GM21717 (cell line): ENCODE data around the gene SAMD13.
"Not testable (repeated sequence)": the region's sequence is repeated elsewhere in the genome, so short reads cannot be mapped to it uniquely, and the experiment has no call there.

Experiments used
- ATAC-seq: cut with Tn5 transposase; IDR thresholded peaks from one replicate; pipeline ENCODE4 v1.9.1; 2021; ENCODE audit warnings: mild to moderate bottlenecking, moderate library complexity; ENCODE audit not compliant: unreplicated experiment

SAMD13 gene

GRCh38 chr1:84283381-84283780, 18.1 kb upstream of the SAMD13 start:
- no peak for ATAC-seq

DNA sequence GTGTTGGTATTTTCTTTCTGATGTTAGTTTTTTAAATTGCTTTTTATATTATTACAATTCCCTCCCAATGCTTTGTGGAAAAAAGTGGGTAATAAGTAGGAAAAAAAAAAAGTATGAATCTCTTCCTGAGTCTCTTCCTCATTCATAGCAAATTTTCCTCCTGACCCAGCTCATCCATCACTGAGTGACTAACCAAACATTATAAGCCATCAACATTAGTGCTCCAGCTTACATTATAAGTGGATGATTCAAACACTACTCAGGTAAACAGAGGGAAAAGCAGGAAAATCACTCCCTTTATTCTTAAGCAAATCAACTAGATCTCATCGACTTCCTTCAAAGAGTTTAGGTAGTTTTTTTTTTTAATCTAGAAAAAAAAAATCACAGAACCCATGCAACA, 15.4 kb upstream of the SAMD13 start:
- no peak for ATAC-seq

DNA sequence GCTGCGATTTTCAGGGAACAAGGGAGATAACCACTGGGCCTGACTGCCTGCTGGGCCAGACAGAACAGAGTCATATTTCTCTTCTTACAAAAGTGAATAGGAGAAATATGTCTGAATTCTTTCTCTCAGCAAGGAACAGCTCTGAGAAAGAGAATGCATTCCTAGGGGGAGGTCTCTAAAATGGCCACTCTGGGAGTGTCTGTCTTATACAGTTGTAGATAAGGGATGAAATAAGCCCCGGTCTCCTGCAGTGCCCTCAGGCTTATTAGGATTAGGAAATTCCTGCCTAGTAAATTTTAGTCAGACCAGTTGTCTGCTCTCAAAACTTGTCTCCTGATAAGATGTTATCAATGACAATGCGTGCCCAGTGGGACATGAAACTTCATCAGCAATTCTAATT, 14.1 kb upstream of the SAMD13 start:
- ATAC-seq = not testable (repeated sequence)

DNA sequence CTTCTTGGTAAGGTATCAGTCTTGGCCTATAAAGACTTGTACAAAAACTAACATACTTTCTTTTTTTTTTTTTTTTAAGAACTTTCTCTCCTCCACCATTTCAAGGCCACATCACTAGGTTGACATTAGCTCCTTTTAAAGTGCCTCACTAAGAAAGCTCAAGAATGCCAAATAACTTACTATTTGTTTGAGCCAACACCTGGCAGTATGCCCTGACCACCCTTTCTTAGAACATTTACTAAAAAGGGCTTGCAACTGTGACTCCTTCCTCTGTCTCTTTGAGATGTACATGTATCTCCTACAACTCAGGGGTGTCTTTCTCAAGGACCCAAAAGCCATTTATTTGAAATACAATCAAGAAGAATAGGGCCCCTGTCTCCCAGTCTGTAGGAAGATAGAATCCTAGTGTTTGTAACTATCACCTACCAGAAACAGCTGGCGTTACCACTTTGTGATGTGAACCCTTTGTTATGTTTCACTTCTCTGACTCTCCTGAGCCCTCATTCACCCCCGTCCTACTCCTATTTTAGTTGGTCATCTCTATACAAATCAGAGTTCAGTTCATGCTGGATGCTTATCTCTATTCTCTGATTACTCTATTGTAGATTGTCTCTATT, 12.2 kb upstream of the SAMD13 start:
- ATAC-seq = no peak

- no peak for ATAC-seq
Observed at GRCh38 chr1:84291882-84292655, 9.4 kb upstream of the SAMD13 start.

DNA sequence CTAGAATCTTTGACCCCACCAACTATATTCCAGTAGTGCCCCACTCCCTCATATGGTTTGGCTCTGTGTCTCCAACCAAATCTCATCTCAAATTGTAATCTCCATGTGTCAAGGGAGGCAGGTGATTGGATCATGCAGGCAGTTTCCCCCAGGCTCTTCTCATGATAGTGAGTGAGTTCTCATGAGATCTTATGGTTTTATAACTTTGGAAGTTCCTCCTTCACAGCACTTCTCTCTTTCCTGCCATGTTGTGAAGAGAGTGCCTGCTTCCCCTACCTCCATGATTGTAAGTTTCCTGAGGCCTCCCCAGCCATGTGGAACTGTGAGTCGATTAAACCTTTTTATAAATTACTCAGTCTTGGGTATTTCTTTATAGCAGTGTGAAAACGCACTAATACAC, 7.7 kb upstream of the SAMD13 start:
- no peak for ATAC-seq

DNA sequence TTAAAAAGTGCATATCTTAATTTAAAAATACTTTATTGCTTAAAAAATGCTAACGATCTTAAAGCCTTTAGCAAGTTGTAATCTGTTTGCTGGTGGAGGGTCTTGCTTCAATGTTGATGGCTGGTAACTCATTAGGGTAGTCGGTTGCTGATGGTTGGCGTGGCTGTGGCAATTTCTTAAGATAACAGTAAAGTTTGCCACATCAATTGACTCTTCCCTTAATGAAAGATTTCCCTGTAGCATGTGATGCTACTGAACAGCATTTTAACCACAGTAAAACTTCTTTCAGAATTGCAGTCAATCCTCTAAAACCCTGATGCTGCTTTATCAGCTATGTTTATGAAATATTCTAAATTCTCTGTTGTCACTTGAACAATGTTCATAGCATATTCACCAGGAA, 6.8 kb upstream of the SAMD13 start:
- no peak for ATAC-seq

DNA sequence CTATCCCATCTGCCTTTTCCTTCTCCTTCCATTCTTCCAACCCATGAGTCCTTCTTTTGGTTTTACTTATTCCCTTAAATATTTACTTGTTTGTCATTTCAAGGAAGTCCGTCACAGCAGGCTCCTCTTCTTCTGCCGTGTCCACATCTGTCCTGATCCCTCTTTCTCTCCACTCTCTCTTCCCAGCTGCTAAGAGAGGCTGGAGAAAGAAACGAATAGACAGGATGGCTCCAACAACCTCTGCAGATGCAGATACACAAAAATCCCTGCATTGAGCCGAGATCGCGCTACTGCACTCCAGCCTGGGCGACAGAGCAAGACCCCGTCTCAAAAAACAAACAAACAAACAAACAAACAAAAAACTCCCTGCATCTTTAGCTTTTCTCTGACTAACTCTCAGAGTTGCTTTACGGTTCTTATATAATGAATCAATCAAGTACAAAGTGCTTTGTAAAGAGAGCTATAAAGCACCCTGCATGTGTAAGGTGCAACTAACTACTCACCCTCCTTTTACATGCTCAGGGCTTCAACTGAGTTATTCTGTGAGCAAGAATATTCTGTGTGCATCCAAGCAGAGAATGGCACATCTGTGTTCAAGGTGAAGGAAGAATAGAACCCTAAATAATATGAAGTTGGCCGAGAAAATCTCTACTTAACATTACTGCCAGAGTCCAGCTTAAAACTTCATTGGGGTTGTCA, 3.8 kb upstream of the SAMD13 start:
- ATAC-seq = no peak

GRCh38 chr1:84298328-84298683, 3.2 kb upstream of the SAMD13 start:
- ATAC-seq = peak; percentile 82

DNA sequence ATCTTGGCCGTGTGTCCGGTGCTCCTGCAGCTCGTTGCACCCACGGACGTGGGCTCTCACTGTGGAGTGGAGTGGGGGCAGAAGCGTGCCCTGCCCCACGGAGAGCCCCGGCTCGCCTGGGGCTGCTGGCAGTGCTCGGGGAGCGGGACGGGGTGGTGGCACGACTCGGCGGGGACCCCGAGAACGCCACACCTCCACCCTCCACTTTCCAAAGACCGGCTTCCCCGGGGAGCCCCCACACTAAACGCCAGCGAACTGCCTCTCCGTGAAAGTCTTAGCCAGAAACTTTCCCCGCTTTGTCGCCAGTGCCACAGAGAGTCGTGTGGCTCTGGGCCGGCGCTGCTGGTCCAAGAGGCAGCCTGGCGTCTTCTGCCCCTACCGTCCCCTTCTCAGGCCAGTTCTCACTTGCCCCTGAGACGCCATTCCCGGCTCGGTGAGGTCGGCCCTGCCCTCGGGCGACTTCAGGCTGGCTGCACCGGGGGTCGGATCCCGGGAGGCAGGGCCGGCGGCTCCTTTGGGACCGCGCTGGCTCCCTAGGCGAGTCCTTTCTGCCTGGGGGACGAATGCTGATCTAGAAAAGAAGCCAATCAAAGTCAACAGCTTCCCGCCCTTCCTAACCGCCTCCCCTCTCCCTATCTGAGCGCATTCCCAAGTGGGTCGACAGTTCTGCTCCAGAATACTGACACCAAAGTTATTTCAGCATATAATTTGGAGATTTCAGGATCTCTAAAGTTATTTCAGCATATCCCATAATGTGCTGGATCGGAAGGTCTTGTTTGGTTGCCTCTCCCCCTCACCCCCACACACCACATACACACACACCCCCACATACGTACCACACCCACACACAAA, 2.6 kb upstream of the SAMD13 start:
- ATAC-seq = peak; percentile 44

DNA sequence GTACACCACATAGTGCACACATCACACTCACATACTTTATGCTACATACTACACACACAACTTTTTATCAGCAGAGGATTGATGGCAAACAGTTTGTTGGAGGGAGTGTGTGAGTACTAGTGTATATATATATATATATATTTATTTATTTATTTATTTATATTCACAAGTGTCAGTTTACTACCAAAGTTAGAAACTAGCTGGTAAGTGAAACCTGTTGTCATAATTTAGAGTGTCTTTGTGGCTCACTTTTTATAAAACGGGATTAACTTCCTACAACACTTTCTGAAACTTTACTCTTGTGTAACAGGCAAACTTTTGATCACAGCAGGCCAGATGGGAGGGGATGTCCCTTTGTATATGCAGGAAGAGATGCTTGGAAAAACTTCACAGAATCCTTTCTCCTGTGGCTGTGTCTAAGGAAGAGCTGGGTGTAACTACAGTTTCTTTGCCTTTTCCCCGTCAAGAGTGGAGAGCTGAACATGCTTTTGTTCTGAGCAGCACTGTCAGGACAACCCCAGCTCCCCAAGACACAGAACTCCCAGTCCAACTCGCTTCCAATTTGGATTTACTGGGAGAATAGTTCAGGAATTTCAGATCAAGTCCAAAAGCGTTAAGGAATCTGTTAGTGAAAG, 1.9 kb upstream of the SAMD13 start:
- no peak for ATAC-seq

GRCh38 chr1:84300501-84300900, 1.0 kb upstream of the SAMD13 start:
- no peak for ATAC-seq

GRCh38 chr1:84301785-84302385, 377 bp downstream of the SAMD13 start:
- ATAC-seq = no peak

DNA sequence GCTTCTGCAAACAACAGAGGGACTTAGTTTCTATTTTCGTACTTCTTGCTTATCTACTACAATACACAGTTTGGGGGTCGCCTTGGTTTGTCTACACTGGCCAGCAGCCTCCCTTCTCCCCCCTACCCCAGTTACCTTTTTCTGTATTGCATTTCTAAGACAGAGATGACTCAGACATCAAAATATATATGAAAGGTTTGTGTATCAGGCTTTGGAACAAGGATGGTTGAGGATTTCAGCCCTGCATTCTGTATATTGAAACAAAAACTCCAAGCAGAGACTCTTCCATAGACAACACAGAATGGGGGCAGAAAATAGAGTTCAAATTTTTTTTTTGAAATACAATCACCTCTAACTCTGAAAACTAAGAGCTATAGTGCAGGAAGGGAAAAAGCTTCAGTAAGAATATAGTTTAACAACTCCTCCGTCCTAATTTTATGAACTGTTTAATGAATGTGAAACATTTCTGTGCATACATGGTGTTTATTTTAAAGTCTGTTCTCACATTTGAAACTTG, 1.9 kb downstream of the SAMD13 start:
- ATAC-seq = no peak

GRCh38 chr1:84307398-84307797, 5.9 kb downstream of the SAMD13 start:
- ATAC-seq = no peak

GRCh38 chr1:84311296-84311695, 9.8 kb downstream of the SAMD13 start:
- no peak for ATAC-seq

DNA sequence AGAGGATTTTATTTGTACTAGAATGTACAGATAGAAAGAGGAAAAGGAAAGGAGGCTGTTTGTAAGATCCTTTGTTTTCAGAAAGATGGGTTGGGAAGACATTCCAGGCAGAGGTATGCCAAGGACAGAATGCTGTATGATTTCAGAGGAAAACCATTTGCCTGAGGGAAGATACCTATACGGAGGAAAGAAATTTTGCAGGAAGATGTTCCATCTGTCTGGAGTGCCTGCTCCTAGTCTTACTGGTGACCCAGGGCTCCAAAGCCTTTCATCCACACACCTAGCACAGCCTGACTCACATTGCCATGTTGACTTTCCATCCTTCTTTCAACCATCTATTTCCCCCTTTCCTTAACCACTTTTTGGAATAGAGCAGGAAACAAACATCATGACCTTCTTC, 18.2 kb downstream of the SAMD13 start:
- ATAC-seq = no peak

DNA sequence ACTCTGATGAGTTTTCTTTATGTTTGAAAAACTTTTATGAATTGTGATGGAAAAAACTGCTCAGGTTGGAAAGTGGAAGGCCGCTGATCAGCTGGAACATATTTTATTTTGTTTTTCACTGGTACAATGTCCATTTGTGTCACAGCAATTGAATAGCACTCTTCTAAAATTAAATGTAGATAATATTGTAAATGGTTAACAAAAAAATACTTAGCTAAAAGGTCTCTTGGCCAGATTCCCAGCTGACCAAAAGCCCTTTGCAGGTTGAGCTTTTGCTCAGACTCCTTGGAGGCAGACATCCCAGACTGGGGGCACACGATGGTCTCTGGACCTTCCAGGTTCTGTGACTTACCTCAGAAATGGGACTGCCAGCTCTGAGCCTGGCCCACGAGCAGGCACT, 26.3 kb downstream of the SAMD13 start:
- no peak for ATAC-seq

- ATAC-seq = no peak
Observed at GRCh38 chr1:84330125-84330984, 28.8 kb downstream of the SAMD13 start.
